Muscle of leg (tissue), 11 donors: ENCODE results near the gene IRF4. TPM values are rescaled to one million over a fixed set of nuclear protein-coding genes. Genes with fewer than 3 reads are reported as not detected.

Experiments used
- DNase-seq: peaks from one replicate; pipeline ENCODE4 v3.0.0; 2013
- H3K27ac ChIP-seq: one replicate; pipeline ENCODE4 v1.5.1; 2013; ENCODE audit warnings: mild to moderate bottlenecking, low read length, control low read depth
- H3K27me3 ChIP-seq: one replicate; pipeline ENCODE4 v1.6.1; 2013; ENCODE audit warnings: low read length; ENCODE audit not compliant: control insufficient read depth, insufficient read depth
- H3K36me3 ChIP-seq: one replicate; pipeline ENCODE4 v1.6.1; 2013; ENCODE audit warnings: low read length; ENCODE audit not compliant: control insufficient read depth, insufficient read depth
- H3K4me1 ChIP-seq: one replicate; pipeline ENCODE4 v1.6.1; 2013; ENCODE audit warnings: low read length; ENCODE audit not compliant: control insufficient read depth, insufficient read depth
- H3K4me3 ChIP-seq: one replicate; pipeline ENCODE4 v1.5.1; 2013; ENCODE audit warnings: low read length, control low read depth
- H3K9me3 ChIP-seq: replicated peaks from 2 replicates; pipeline ENCODE4 v1.6.1; 2013; ENCODE audit warnings: low read depth, low read length; ENCODE audit not compliant: control insufficient read depth
- WGBS: methylation state at CpG from one replicate; pipeline ENCODE4 v1.1.5; 2013; ENCODE audit warnings: missing lambda C conversion rate; ENCODE audit not compliant: insufficient coverage; 5-methylcytosine and 5-hydroxymethylcytosine counted together
- polyA plus RNA-seq, 8 donors: library from polyadenylated mRNA; unstranded; fragments of 120-200 nt; gene quantifications; one replicate each; pipeline versions ENCODE4 v1.2.1 to v1.2.3, GENCODE V29; 2013; ENCODE audit warnings: inconsistent platforms in 1 of 8, low replicate concordance in 1 of 8; ENCODE audit not compliant: insufficient read length in 8 of 8, insufficient read depth in 1 of 8
- total RNA-seq: library from RNA; stranded (reverse); fragments of 120-200 nt; gene quantifications from one replicate; pipeline ENCODE4 v1.2.4, GENCODE V29; 2013

IRF4 gene
- total and polyA plus RNA-seq, 9 donors = 0.12 to 1.8 (median 0.46) TPM

GRCh38 chr6:353642-354614 is 37.6 kb upstream of the IRF4 start:
- peaks cover 32% of the 10 kb centered on the region for H3K4me1 ChIP-seq
- H3K9me3 ChIP-seq = peaks cover 43% of the 10 kb centered on the region
- H3K27ac ChIP-seq = no peak overlapping the region
- H3K27me3 ChIP-seq = no peaks in the 10 kb centered on the region
- WGBS = 76% methylated on average over 18 of the region's 18 CpGs
- DNase-seq = no peak
- peaks cover 13% of the 10 kb centered on the region for H3K36me3 ChIP-seq
- no peak overlapping the region for H3K4me3 ChIP-seq

GRCh38 chr6:354631-355280 is 36.8 kb upstream of the IRF4 start:
- Histone ChIP-seq H3K9me3 (peaks cover 36% of the 10 kb centered on the region), H3K27me3 (no peaks in the 10 kb centered on the region), H3K4me3 (no peak overlapping the region), H3K4me1 (peaks cover 32% of the 10 kb centered on the region), H3K27ac (no peak overlapping the region), H3K36me3 (peaks cover 4% of the 10 kb centered on the region)
- no peak for DNase-seq
- 77% methylated on average over 15 of the region's 15 CpGs for WGBS

- H3K36me3 ChIP-seq = peaks cover 3% of the 10 kb centered on the region
- no peaks in the 10 kb centered on the region for H3K27me3 ChIP-seq
- no peak overlapping the region for H3K4me3 ChIP-seq
- peaks cover 35% of the 10 kb centered on the region for H3K9me3 ChIP-seq
- peaks cover 32% of the 10 kb centered on the region for H3K4me1 ChIP-seq
- WGBS = 65% methylated on average over 8 of the region's 9 CpGs
- DNase-seq = peak; percentile 49
- no peak overlapping the region for H3K27ac ChIP-seq
Measured at GRCh38 chr6:355373-356208, 36.0 kb upstream of the IRF4 start.

DNA sequence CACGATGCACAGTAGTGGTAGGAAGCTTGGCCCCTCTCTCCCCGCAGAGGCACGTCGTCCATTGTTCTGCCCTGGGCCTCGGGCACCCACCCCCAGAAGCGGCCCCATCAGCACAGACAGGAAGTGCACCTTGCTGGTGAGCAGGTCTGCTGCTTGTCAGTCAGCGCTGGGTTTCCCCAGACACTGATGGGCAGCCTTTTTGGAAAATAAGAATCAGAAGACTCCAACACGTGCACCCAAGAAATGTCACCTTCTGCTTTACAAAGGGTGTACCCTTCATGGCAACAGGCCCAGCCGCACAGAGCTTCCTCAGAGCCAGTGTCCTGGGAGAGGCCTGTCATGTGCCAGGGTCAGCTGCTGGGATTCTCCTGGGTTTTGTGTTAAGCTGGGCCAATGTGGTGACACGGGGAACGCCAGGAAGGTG is 34.7 kb upstream of the IRF4 start:
- H3K36me3 ChIP-seq = no peaks in the 10 kb centered on the region
- H3K27ac ChIP-seq = no peak overlapping the region
- no peak for DNase-seq
- no peaks in the 10 kb centered on the region for H3K27me3 ChIP-seq
- peaks cover 38% of the 10 kb centered on the region for H3K4me1 ChIP-seq
- no peak overlapping the region for H3K4me3 ChIP-seq
- H3K9me3 ChIP-seq = peaks cover 37% of the 10 kb centered on the region
- 74% methylated on average over 11 of the region's 11 CpGs for WGBS

GRCh38 chr6:357261-357790 is 34.2 kb upstream of the IRF4 start:
- Histone ChIP-seq H3K9me3 (peaks cover 34% of the 10 kb centered on the region), H3K36me3 (no peaks in the 10 kb centered on the region), H3K27ac (no peak overlapping the region), H3K4me3 (no peak overlapping the region), H3K27me3 (no peaks in the 10 kb centered on the region), H3K4me1 (peaks cover 34% of the 10 kb centered on the region)
- 88% methylated on average over 11 of the region's 12 CpGs for WGBS
- DNase-seq = no peak

GRCh38 chr6:357791-358341 is 33.7 kb upstream of the IRF4 start:
- H3K27ac ChIP-seq = no peak overlapping the region
- H3K9me3 ChIP-seq = peaks cover 37% of the 10 kb centered on the region
- no peak overlapping the region for H3K4me3 ChIP-seq
- no peak for DNase-seq
- WGBS = 79% methylated on average over 13 of the region's 13 CpGs
- peaks cover 28% of the 10 kb centered on the region for H3K4me1 ChIP-seq
- no peaks in the 10 kb centered on the region for H3K36me3 ChIP-seq
- no peaks in the 10 kb centered on the region for H3K27me3 ChIP-seq

DNA sequence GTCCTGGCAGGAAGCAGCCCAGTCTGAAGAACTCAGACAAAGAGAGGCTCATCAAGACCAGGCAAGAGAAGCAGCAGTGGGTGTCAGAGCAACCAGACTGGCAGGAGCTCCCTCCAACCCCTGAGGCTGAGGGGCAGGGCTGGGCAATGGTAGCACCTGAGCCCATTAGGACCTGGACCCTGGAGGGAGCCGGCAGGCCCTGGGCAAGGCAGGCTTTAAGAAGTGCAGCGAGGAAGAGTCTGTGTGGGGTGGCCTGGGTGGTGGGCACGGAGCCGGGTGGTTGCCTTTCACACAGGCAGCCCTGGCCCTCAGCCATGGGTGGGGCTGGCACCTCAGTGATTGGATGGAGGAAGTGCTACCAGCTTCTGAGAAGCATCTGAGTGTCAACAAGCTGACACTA is 33.1 kb upstream of the IRF4 start:
- DNase-seq = no peak
- 85% methylated on average over 4 of the region's 4 CpGs for WGBS
- Histone ChIP-seq H3K4me1 (peaks cover 23% of the 10 kb centered on the region), H3K27ac (no peak overlapping the region), H3K9me3 (peaks cover 34% of the 10 kb centered on the region), H3K27me3 (no peaks in the 10 kb centered on the region), H3K4me3 (no peak overlapping the region), H3K36me3 (no peaks in the 10 kb centered on the region)

DNA sequence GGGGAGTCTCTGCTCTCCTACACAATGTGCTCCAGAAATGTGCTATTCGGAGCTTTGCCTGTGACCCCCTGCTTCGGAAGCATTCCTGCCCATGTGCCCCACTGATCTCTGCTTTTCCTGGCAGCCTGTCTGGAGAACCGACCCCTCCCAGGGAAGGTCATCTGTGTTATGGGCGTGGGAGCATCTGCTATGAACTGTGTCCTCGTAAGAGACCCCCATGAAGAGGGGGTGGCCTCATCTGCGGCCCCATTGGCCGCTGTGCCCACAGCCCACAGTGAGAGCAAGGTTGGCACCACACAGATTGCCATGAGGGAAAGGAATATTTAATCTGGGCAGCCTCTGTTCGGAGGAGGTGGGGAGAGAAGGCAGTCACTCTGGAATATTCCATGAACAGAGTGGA is 32.7 kb upstream of the IRF4 start:
- H3K4me1 ChIP-seq = peaks cover 21% of the 10 kb centered on the region
- H3K27me3 ChIP-seq = no peaks in the 10 kb centered on the region
- WGBS = 86% methylated on average over 8 of the region's 8 CpGs
- H3K27ac ChIP-seq = no peak overlapping the region
- no peak for DNase-seq
- H3K4me3 ChIP-seq = no peak overlapping the region
- no peaks in the 10 kb centered on the region for H3K36me3 ChIP-seq
- peaks cover 36% of the 10 kb centered on the region for H3K9me3 ChIP-seq

DNA sequence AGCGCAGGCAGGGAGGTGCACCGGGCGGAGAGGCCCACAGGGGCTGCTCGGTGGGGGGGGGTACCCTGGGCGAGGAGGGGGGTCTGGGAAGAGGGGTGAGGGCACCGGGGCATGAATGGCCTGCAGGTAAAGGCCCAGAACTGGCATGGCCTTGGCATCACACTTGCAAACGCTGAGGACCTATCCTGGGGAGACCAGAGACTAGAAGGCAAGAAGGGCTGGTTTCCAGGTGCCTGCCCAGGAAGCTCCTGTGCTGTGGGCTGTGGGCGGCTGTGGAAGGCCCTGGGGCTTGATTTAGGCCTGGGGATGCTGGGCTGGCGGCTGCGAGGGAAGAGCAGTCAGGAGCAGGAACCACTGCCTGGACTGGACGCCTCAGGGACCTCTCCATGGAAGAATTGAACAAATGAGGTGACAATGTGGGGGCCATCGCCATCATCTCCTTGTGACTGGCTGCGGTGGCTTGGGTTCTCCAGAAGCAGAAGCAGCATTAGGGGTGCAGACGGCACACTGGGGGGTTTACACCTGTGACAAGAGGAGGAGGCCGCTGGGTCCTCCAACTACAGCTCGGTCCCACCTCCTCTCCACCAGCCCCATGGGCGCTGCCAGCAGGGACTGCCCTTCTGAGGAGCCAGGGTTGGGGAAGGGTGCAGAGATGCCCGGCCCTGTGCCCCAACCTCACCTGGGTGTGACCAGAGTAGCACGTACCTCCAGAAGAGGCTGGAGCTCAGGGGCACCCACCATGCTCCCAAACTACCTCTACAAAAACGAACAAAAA is 32.1 kb upstream of the IRF4 start:
- Histone ChIP-seq H3K4me1 (peaks cover 19% of the 10 kb centered on the region), H3K27me3 (no peaks in the 10 kb centered on the region), H3K4me3 (no peak overlapping the region), H3K36me3 (no peaks in the 10 kb centered on the region), H3K9me3 (peaks cover 40% of the 10 kb centered on the region), H3K27ac (no peak overlapping the region)
- DNase-seq = no peak
- WGBS = 72% methylated on average over 20 of the region's 20 CpGs
